NCI-H526 treated with DMSO at 0.1 percent for 48 hours (cell line): ENCODE results near the gene DYNLT2.
"Not testable (repeated sequence)": the region's sequence is repeated elsewhere in the genome, so short reads cannot be mapped to it uniquely, and the experiment has no call there.

Experiments used
- DNase-seq: peaks from one replicate; lab custom pipeline; 2025; lab: John Stamatoyannopoulos, UW

Gene DYNLT2

DNA sequence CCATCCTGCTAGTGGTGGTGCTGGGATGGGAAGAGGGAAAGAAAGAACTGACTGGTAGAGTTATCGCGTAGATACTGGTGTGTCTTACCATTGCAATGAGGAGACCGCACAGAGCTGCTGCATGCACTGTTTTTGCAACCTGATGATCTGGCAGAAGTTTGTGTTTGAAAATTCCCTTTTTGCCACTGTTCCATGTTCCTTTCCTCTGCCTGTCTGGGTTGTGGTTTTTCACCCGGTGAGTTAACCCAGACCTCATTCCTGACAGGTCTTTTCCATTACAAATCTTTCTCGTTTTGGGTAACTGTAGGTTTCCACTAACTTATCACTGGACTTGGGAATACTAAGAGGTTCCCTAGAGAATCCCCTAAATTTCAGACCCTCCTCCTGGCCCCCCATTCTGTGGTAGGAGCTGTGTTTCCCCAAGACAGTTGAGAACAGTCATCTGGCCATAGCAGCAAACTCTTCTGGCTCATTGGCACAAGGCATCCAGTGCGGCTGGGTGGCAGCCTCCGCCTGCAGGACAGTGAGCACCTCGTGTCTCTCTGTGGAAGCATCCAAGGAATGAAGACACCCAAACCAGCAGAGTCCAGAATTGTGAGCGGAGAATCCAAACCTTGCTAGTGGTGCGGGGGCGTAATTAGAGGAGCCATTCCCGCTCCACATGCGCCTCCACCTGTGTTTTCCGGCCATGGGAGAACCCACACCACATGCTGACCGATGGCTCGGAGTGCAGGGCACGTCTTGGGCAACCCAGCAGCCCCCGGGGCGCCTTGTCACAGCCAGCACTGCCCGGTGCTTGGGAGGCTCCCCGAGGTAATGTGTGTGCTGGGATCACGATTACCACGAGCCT lies 32.8 kb upstream of the DYNLT2 start:
- no peak for DNase-seq

GRCh38 chr6:169783401-169783800 lies 32.0 kb upstream of the DYNLT2 start:
- no peak for DNase-seq

DNA sequence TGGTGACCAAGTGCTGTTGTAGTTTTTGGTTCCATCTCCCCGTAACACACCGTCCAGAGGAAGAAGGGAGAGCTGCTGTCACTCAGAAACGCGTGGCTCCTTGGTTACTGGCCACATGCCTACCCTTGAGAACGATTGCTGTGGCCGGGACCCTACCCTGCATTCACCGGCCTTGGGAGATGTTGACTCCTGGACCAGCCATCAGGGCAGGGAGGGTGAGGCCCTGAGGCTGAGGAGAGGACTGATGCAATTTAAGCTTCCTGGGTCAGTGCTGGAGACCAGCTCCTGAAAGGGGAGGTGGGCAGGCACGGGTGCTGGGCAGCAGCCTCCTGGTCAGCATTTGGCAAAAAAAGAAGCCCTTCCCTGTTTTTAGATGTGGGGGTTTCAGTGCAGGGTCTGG lies 31.6 kb upstream of the DYNLT2 start:
- DNase-seq = no peak

DNA sequence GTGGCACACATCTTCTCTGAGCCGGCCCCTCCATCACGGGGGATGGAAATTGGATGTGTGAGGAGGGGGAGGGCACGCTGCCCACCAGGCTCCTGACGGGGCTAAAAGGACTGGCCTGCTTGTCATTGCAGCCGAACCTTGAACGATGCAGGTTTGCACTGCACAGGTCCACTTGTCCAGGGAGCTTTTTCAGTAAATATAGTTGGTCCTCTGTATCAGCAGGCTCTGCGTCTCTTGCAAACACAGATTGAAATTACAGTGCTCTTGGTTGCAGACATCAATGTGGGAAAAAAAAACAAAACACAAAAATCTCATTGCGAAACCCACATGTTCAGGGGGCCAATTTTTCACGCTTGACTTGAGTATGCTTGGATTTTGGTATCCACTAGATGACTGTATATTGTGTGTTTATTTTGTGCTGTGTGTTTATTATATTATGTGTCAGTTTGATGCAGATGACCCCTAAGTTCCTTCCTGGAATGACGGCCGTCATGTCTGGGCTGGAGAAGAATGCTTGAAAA lies 29.3 kb upstream of the DYNLT2 start:
- DNase-seq = no peak

GRCh38 chr6:169779896-169780295 lies 28.5 kb upstream of the DYNLT2 start:
- DNase-seq = no peak

DNA sequence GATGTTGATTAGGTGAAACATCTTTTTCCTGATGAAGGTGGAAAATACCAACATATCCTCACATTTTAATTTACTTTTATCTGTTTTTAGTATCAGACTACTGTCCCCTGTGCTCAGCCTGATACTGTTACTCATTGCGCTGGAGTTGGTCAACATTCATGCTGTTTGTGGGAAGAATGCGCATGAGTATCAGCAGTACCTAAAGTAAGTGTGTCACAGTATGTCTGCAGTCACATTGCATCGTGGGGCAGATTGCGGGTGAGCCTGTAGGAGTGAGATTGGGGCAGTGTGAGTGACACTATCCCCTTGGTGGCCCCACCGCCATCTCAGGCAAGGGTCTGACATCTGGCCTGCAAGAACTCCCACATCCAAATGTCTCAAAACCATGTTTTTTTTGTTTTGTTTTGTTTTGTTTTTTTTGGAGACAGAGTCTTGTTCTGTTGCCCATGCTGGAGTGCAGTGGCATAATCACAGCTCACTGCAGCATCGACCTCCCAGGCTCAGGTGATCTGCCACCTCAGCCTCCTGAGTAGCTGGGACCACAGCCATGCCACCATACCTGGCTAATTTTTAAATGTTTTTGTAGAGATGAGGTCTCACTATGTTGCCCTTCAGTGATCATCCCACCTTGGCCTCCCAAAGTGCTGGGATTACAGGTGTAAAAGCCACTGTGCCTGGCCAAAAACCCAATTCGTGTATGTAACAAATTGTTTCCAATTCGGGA lies 27.9 kb upstream of the DYNLT2 start:
- no peak for DNase-seq

DNA sequence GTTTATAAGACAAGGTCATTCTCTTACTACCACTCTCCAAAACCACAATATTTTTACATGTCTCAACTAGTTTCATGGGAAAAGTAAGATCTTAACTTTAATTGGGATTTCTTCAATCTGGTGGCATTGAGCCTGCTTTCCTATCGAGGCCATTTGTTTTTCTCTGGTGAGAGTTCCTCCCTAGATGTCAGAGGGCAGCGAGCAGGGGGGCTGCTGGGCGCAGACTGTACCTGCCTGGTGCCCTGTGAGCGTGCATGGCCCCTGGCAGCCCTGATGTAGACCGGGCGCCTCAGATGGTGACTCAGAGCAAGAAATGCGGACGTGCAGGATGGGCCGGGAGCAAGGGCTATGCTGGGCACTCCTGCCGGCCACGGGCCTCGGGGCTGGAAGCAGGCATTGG lies 27.3 kb upstream of the DYNLT2 start:
- no peak for DNase-seq

DNA sequence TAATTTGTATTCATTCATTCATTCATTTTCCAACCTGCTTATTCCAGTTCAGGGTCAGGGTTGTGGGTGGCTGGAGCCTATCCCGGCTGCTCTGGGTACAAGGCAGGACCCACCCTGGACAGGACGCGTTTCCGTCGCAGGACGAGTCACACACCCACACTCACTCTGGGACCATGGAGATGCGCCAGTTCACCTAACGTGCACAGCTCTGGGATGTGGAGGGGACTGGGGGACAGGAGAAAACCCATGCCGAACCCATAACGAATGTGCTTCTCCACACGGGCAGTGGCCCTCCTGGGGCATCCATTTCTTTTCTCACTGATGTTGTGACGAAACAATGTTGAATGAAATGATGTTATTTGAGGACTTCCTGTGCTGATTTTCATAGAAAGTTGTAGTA lies 26.5 kb upstream of the DYNLT2 start:
- no peak for DNase-seq

- no peak for DNase-seq
Observed at GRCh38 chr6:169776379-169776778, 25.0 kb upstream of the DYNLT2 start.

GRCh38 chr6:169775321-169775720 lies 23.9 kb upstream of the DYNLT2 start:
- no peak for DNase-seq

DNA sequence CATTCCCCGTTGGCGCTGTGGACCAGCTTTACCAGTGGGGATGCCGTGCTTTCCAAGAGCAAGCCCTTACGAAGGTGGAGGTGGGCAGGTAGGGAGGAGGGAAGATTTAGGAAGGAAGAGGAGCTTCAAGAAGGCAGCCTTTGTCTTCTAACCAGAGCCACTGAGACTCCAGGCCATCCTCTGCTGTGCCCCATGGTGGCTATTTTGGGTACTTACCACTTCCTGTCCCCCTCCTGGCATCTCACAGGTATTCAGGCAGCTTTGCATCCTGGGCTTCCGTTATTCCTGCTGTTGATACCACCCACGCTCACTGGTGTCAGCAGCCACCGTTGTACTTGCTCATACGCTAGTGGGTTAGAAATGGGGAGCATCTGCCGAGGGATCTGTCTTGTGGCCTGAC lies 23.0 kb upstream of the DYNLT2 start:
- no peak for DNase-seq

DNA sequence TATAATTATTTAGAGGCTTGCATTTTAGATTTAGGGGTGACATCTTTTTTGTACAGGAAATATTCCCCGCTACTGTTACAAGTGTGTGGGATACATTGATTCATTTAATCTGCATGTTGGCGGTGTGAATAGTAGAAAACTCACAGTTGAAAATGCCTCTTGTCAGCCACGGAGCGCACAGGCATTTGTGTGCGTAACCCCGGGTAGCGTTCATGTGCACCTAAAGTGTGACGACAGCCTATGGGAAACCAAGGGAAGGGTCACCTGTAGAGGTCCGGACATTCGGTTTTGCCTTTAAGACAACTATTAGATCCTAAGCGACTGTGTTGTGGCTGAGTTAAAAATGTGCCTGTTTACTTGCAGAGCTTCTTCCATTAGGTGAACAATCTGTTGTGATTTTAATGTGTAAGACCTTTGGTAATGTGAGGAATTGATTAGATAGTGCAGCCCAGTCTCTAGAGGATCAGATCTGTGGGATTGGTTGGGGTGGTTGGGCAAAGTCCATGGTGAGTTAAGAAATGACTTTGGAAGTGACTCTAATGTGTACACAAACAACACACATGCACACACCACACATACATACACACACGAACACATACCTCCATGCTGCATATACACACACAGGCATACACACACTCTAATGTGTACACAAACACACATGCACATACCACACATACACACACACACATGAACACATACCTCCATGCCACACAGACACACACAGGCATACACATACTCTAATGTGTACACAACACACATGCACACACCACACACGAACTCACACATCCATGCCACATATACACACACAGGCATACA lies 15.8 kb upstream of the DYNLT2 start:
- no peak for DNase-seq

GRCh38 chr6:169766232-169766631 lies 14.9 kb upstream of the DYNLT2 start:
- DNase-seq = no peak

DNA sequence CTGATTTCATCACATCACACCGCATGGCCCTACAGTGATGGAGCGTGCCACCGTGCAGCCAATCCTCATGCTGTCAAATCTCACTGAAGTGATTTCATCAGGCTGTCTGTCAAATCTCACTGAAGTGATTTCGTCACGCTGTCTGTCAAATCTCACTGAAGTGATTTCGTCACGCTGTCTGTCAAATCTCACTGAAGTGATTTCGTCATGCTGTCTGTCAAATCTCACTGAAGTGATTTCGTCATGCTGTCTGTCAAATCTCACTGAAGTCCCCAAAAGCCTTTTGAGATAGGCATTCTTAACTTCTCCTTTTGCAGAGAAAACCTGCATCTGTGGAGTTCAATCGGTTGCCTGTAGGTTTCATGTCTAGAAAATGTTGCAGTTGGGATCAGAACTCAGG lies 14.4 kb upstream of the DYNLT2 start:
- DNase-seq = not testable (repeated sequence)

DNA sequence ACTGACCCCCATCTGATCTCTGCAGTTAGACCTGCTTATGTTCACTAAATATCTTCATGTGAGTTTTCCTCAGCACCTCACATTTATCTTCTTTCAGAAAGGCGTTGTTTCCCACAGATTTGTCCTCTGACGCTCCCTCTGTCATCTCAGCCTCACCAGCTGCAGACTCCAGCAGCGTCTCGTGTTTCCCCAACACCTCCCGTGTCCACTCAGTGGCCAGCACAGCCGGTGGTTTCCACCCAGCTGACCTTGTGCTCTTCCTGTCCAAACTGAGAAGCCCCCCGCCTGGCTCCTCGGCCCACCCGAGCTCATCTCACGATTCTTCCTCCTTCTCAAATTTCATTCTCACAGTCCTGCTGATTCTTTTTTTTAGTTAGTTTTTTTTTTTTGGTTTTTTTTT lies 12.5 kb upstream of the DYNLT2 start:
- no peak for DNase-seq

DNA sequence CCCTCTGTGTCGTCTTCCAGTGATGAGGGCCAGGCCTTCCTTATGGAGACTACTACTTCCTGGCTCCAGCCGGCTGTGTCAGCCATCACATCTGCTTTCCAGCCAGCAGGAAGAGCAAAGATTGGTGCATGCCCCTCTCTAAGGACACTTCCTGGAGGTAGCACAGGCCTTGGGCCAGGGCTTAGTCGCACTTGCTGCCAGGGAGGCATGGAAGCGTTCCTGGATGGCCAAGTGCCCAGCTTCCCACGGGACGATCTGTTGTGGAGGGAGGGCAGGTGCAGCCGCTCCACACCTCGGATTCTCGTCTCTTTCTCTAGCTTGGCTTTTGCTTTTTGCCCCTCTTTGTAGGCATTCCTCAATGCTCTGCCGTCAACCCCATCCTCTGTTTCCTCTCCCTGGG lies 11.9 kb upstream of the DYNLT2 start:
- DNase-seq = no peak

- DNase-seq = no peak
Observed at GRCh38 chr6:169755162-169755561, 3.8 kb upstream of the DYNLT2 start.

GRCh38 chr6:169752074-169752623 lies 777 bp upstream of the DYNLT2 start:
- no peak for DNase-seq

DNA sequence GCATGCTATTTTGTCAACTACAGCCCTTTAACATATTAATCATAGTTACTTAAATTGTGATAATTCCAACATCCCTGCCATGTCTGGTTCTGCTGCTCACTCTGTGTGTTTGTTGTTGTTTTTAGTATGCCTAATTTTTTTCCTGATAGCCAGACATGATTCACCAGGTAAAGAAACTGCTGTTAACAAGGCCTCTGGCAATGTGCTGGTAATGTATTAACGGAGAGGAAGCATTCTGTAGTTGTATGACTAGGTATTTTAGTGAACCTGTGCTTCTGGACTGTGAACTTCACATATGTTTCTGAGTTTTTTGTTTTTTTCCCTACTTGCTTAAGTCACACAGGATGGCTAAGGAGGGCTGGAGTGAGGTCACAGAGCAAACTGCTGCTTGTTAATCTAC lies 4.8 kb downstream of the DYNLT2 start:
- no peak for DNase-seq

- DNase-seq = no peak
Observed at GRCh38 chr6:169745405-169745804, 6.0 kb downstream of the DYNLT2 start.

DNA sequence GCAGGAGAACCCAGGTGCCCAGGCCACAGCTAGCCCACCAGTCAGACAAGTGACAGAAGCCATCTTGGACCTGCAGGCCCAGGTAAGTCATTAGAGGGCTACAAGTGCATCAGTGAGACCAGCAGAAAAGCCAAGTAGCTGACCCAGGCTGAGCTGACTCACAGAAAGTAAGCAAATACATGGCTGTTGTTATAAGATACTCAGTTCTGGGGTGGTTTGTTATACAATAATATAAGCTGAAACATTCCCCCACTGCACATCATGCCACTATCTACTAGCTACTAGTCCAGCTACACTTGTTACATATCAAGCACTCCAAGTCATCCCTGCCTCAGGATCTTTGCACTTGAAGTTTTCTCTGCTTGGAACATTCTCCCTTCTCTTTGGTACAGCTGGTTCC lies 10.0 kb downstream of the DYNLT2 start:
- no peak for DNase-seq

GRCh38 chr6:169738976-169739529 lies 12.3 kb downstream of the DYNLT2 start:
- no peak for DNase-seq
